B cell (primary cell): ENCODE results near the gene SLC10A2. TPM values are rescaled to one million over a fixed set of nuclear protein-coding genes. Genes with fewer than 3 reads are reported as not detected.

Source experiments
- ATAC-seq: fragments of 200-7000 bp; cut with Tn5 transposase; one replicate; pipeline ENCODE4 v1.10.0; 2021; ENCODE audit warnings: low read depth, mild to moderate bottlenecking, moderate number of reproducible peaks, moderate library complexity
- CTCF ChIA-PET: fragments of 350-600 bp; sonication (Branson Sonifier 250); formaldehyde crosslinking; loops from one replicate; lab custom pipeline; 2021; ENCODE audit warnings: antibody characterized with exemption, inconsistent platforms; lab: Charles Lee
- POLR2A ChIA-PET: fragments of 350-600 bp; sonication (Branson Sonifier 250); formaldehyde crosslinking; loops from one replicate; lab custom pipeline; 2021; ENCODE audit warnings: antibody characterized with exemption; lab: Charles Lee
- DNase-seq: peaks from one replicate; pipeline ENCODE4 v3.0.0; 2013
- H2AFZ ChIP-seq: 2 replicates; pipeline ENCODE4 v1.6.1; 2012; ENCODE audit warnings: mild to moderate bottlenecking, low read depth, low read length; ENCODE audit not compliant: insufficient read depth, poor library complexity, severe bottlenecking
- H3K27ac ChIP-seq, 2 donors: 1 replicate in 1 of 2; 2 replicates in 1 of 2; pipeline ENCODE4 v1.5.1; 2012 to 2013; ENCODE audit warnings: low read length in 2 of 2, mild to moderate bottlenecking in 2 of 2, moderate library complexity in 1 of 2
- H3K27me3 ChIP-seq, 4 experiments: fragments of 200-600 bp in 1 of 4; sonication (generic) in 1 of 4; replicated peaks in 1 of 4; 1 replicate in 2 of 4; 2 replicates in 2 of 4; pipeline versions ENCODE4 v1.6.1 to v1.7.0; 2013 to 2016; ENCODE audit warnings: low read length in 3 of 4, mild to moderate bottlenecking in 2 of 4, mixed read lengths in 1 of 4, moderate library complexity in 1 of 4; ENCODE audit not compliant: insufficient read depth in 4 of 4, control insufficient read depth in 3 of 4; ENCODE audit errors: control extremely low read depth in 1 of 4
- H3K36me3 ChIP-seq, 2 experiments: replicated peaks in 1 of 2; 1 replicate in 1 of 2; 2 replicates in 1 of 2; pipeline versions ENCODE4 v1.6.1 to v1.7.1; 2013; ENCODE audit warnings: low read length in 1 of 2; ENCODE audit not compliant: insufficient read depth in 2 of 2, control insufficient read depth in 1 of 2; ENCODE audit errors: control extremely low read depth in 1 of 2, extremely low read depth in 1 of 2
- H3K4me1 ChIP-seq, 2 donors: fragments of 200-600 bp in 1 of 2; sonication (generic) in 1 of 2; 1 replicate in 1 of 2; 2 replicates in 1 of 2; pipeline versions ENCODE4 v1.5.1 to v1.6.1; 2013 to 2017; ENCODE audit warnings: low read length in 2 of 2; ENCODE audit not compliant: control insufficient read depth in 2 of 2, insufficient read depth in 2 of 2
- H3K4me2 ChIP-seq: replicated peaks from 2 replicates; pipeline ENCODE3; 2012; ENCODE audit warnings: mild to moderate bottlenecking, low read depth, low read length; ENCODE audit not compliant: poor library complexity, severe bottlenecking
- H3K4me3 ChIP-seq, 5 experiments: fragments of 200-600 bp in 1 of 5; sonication (generic) in 1 of 5; 1 replicate in 3 of 5; 2 replicates in 2 of 5; pipeline versions ENCODE4 v1.5.1 to v1.7.0; 2011 to 2016; ENCODE audit warnings: low read length in 4 of 5, mild to moderate bottlenecking in 4 of 5, low read depth in 2 of 5, control low read depth in 1 of 5, moderate library complexity in 1 of 5; ENCODE audit not compliant: insufficient read depth in 1 of 5; ENCODE audit errors: control extremely low read depth in 1 of 5, extremely low read depth in 1 of 5
- H3K79me2 ChIP-seq: fragments of 200-600 bp; sonication (generic); one replicate; pipeline ENCODE4 v1.6.0; 2016; ENCODE audit warnings: low read length; ENCODE audit not compliant: control insufficient read depth, insufficient read depth
- H3K9ac ChIP-seq: fragments of 200-600 bp; sonication (generic); 2 replicates; pipeline ENCODE4 v1.6.1; 2017; ENCODE audit warnings: mild to moderate bottlenecking, low read length, moderate library complexity
- H3K9me3 ChIP-seq, 3 donors: one replicate each; pipeline versions ENCODE4 v1.6.1 to v1.7.1; 2013; ENCODE audit warnings: low read length in 2 of 3; ENCODE audit not compliant: control insufficient read depth in 2 of 3, insufficient read depth in 1 of 3; ENCODE audit errors: control extremely low read depth in 1 of 3
- H4K20me1 ChIP-seq: 2 replicates; pipeline ENCODE4 v1.6.0; 2012; ENCODE audit warnings: mild to moderate bottlenecking, low read length; ENCODE audit not compliant: insufficient read depth, control insufficient read depth, poor library complexity, severe bottlenecking
- H3K27ac Mint-ChIP-seq: one replicate; pipeline ENCODE4 v1.8.0; 2021; ENCODE audit warnings: mixed read lengths
- H3K27me3 Mint-ChIP-seq: one replicate; pipeline ENCODE4 v1.8.0; 2021; ENCODE audit warnings: mixed read lengths
- H3K4me1 Mint-ChIP-seq: one replicate; pipeline ENCODE4 v1.8.0; 2021; ENCODE audit warnings: mixed read lengths
- H3K4me3 Mint-ChIP-seq: one replicate; pipeline ENCODE4 v1.8.0; 2021; ENCODE audit warnings: mixed read lengths
- H3K9me3 Mint-ChIP-seq: one replicate; pipeline ENCODE4 v1.8.0; 2022; ENCODE audit warnings: mixed read lengths; ENCODE audit not compliant: insufficient read depth
- CTCF ChIP-seq: fragments of 200-600 bp; IDR thresholded peaks from one replicate; pipeline ENCODE4 v1.8.0; 2022; ENCODE audit warnings: antibody characterized with exemption, mild to moderate bottlenecking
- EZH2 ChIP-seq: IDR thresholded peaks from 2 replicates; pipeline ENCODE4 v1.6.1; 2012; ENCODE audit warnings: borderline replicate concordance, low read depth, mild to moderate bottlenecking, moderate library complexity, low read length; ENCODE audit not compliant: insufficient read depth, poor library complexity, severe bottlenecking
- WGBS: methylation state at CpG from one replicate; pipeline ENCODE4 v1.1.5; 2013; ENCODE audit warnings: missing lambda C conversion rate; ENCODE audit not compliant: insufficient coverage; 5-methylcytosine and 5-hydroxymethylcytosine counted together
- intact Hi-C: fragments of 100-400 bp; cut with micrococcal nuclease; formaldehyde crosslinking; loops from one replicate; pipeline ENCODE4 v1.10.0; 2022
- polyA plus RNA-seq: library from polyadenylated mRNA; depleted of rRNA; stranded (reverse); fragments of >200 nt; gene quantifications from 2 replicates; pipeline ENCODE4 v1.2.3, GENCODE V29; 2012
- total RNA-seq, 2 donors: library from RNA; stranded (reverse); fragments of 120-200 nt in 1 of 2; gene quantifications; 1 replicate in 1 of 2; 2 replicates in 1 of 2; pipeline versions ENCODE4 v1.2.3 to v1.2.4, GENCODE V29; 2013 to 2022

Gene SLC10A2
- total and polyA plus RNA-seq, 2 donors (not counting 1 experiment from before 2014, with no cell fraction given) = not detected

- peaks cover 2% of the 10 kb centered on the region for H3K4me1 Mint-ChIP-seq
- Histone ChIP-seq H2AFZ (no peak overlapping the region), H3K27me3 (no peaks in the 10 kb centered on the region), H3K4me3 (no peak overlapping the region), H3K79me2 (no peaks in the 10 kb centered on the region), H3K36me3 (no peaks in the 10 kb centered on the region), H3K4me1 (no peaks in the 10 kb centered on the region), H4K20me1 (no peaks in the 10 kb centered on the region), H3K4me2 (no peak overlapping the region), H3K9me3 (no peaks in the 10 kb centered on the region), H3K27ac (no peak overlapping the region), H3K9ac (no peak overlapping the region)
- H3K4me3 Mint-ChIP-seq = no peak overlapping the region
- H3K9me3 Mint-ChIP-seq = no peaks in the 10 kb centered on the region
- no peak for DNase-seq
- CTCF ChIA-PET = no interaction called here
- POLR2A ChIA-PET = interaction anchor here (0.5 kb wide), 1 partner anchor 74 kb away, joined by 3 read pairs; no protein-coding TSS in a partner anchor
- no CpG with 5 or more reads among the region's 1 CpG for WGBS
- no peak for ATAC-seq
- H3K27me3 Mint-ChIP-seq = no peaks in the 10 kb centered on the region
- intact Hi-C loops = no loop called here
- TF ChIP-seq EZH2 (no peak), CTCF (no peak)
- no peak overlapping the region for H3K27ac Mint-ChIP-seq
Observed at GRCh38 chr13:103102482-103102881, 36.3 kb upstream of the SLC10A2 start.

GRCh38 chr13:103101901-103102300, 35.7 kb upstream of the SLC10A2 start:
- DNase-seq (no peak), ATAC-seq (no peak)
- Histone ChIP-seq H3K36me3 (no peaks in the 10 kb centered on the region), H3K79me2 (no peaks in the 10 kb centered on the region), H3K27me3 (no peaks in the 10 kb centered on the region), H3K4me2 (no peak overlapping the region), H3K4me1 (no peaks in the 10 kb centered on the region), H2AFZ (no peak overlapping the region), H3K9ac (no peak overlapping the region), H3K9me3 (no peaks in the 10 kb centered on the region), H3K4me3 (no peak overlapping the region), H3K27ac (no peak overlapping the region), H4K20me1 (no peaks in the 10 kb centered on the region)
- no peaks in the 10 kb centered on the region for H3K27me3 Mint-ChIP-seq
- H3K4me1 Mint-ChIP-seq = peaks cover 2% of the 10 kb centered on the region
- no peak overlapping the region for H3K4me3 Mint-ChIP-seq
- no peak overlapping the region for H3K27ac Mint-ChIP-seq
- intact Hi-C loops = no loop called here
- H3K9me3 Mint-ChIP-seq = no peaks in the 10 kb centered on the region
- TF ChIP-seq EZH2 (no peak), CTCF (no peak)
- POLR2A ChIA-PET = interaction anchor here (0.5 kb wide), 1 partner anchor 74 kb away, joined by 3 read pairs; no protein-coding TSS in a partner anchor
- no CpG with 5 or more reads among the region's 7 CpGs for WGBS
- CTCF ChIA-PET = no interaction called here
